Chondrocyte (in vitro differentiated cells): ENCODE results near the gene GLI3. TPM values are rescaled to one million over a fixed set of nuclear protein-coding genes. Genes with fewer than 3 reads are reported as not detected.
A peak's percentile ranks its signal among the peaks of the same experiment; 100 is the strongest.

Source experiments
- DNase-seq: peaks from one replicate; pipeline ENCODE4 v3.0.0; 2021; ENCODE audit warnings: mixed read lengths, low spot score
- H3K27ac Mint-ChIP-seq: one replicate; pipeline ENCODE4 v1.8.0; 2021; ENCODE audit warnings: mild to moderate bottlenecking, moderate library complexity, mixed read lengths; ENCODE audit not compliant: unreplicated experiment
- H3K27me3 Mint-ChIP-seq: 2 replicates; pipeline ENCODE4 v1.8.0; 2021; ENCODE audit warnings: low read depth, mixed read lengths
- H3K36me3 Mint-ChIP-seq: 2 replicates; pipeline ENCODE4 v1.8.0; 2021; ENCODE audit warnings: low read depth, mixed read lengths
- H3K4me1 Mint-ChIP-seq: 2 replicates; pipeline ENCODE4 v1.8.0; 2021; ENCODE audit warnings: low read depth, mild to moderate bottlenecking, mixed read lengths
- H3K4me3 Mint-ChIP-seq: one replicate; pipeline ENCODE4 v1.8.0; 2021; ENCODE audit warnings: mild to moderate bottlenecking, moderate library complexity, mixed read lengths; ENCODE audit not compliant: unreplicated experiment
- H3K9me3 Mint-ChIP-seq: 2 replicates; pipeline ENCODE4 v1.8.0; 2021; ENCODE audit warnings: low read depth, mixed read lengths
- CTCF ChIP-seq: fragments of 200-600 bp; sonication (generic); IDR thresholded peaks from 2 replicates; pipeline ENCODE4 v1.5.0; 2021; ENCODE audit warnings: antibody characterized with exemption, mild to moderate bottlenecking, moderate library complexity
- total RNA-seq: library from RNA; stranded (reverse); gene quantifications from 3 replicates; pipeline ENCODE4 v1.2.1, GENCODE V29; 2021

Gene GLI3
- total RNA-seq, 1 donor from 2014 or later = 11.7 TPM

DNA sequence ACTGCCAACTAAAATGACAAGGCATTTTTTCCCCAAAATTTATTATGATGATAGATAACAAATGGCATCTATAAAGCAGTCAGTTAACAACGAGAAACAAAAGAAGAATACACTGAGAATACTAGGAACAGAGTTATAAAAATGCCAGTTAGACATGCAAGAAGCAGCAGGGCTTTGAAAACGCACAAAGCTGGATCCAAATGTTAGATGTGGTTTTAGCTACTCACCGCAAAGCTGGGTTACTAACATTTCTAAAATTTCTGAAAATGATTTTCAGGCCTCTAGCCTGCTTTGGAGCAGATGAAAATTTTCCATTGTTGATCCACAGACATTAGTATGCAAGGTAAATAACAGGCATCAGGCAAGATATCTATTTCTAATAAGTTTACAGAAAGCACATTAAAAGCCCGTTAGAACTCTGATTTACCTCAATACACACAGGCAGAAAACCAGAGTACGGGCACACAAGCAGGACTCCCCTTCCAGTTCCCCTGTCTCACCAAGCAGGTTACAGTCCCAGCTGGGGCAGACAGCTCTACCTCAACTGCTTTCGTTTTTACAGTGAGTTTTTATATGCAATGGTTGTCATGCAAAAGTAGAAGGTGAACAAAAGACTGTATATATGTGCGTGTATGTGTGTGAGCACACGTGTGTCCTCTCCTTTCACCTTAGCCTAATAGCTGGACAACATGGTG lies 37.9 kb downstream of the GLI3 start:
- H3K27me3 Mint-ChIP-seq = no peaks in the 10 kb centered on the region
- H3K27ac Mint-ChIP-seq = peak overlapping the region; percentile 43
- H3K4me1 Mint-ChIP-seq = peaks cover 21% of the 10 kb centered on the region
- H3K4me3 Mint-ChIP-seq = no peak overlapping the region
- DNase-seq = no peak
- H3K9me3 Mint-ChIP-seq = peaks cover 3% of the 10 kb centered on the region
- H3K36me3 Mint-ChIP-seq = peaks cover 3% of the 10 kb centered on the region
- TF ChIP-seq CTCF = no peak

- Mint-ChIP-seq H3K4me3 (no peak overlapping the region), H3K36me3 (peaks cover 2% of the 10 kb centered on the region), H3K27me3 (no peaks in the 10 kb centered on the region), H3K27ac (no peak overlapping the region), H3K9me3 (no peaks in the 10 kb centered on the region), H3K4me1 (peaks cover 29% of the 10 kb centered on the region)
- TF ChIP-seq CTCF = no peak
- DNase-seq = no peak
These were observed 38.7 kb downstream of the GLI3 start for GRCh38 chr7:42198296-42198695.

- no peak overlapping the region for H3K27ac Mint-ChIP-seq
- TF ChIP-seq CTCF = no peak
- peaks cover 37% of the 10 kb centered on the region for H3K4me1 Mint-ChIP-seq
- no peaks in the 10 kb centered on the region for H3K36me3 Mint-ChIP-seq
- no peak for DNase-seq
- H3K27me3 Mint-ChIP-seq = no peaks in the 10 kb centered on the region
- H3K9me3 Mint-ChIP-seq = no peaks in the 10 kb centered on the region
- no peak overlapping the region for H3K4me3 Mint-ChIP-seq
These were observed 39.6 kb downstream of the GLI3 start for GRCh38 chr7:42197451-42197850.

- no peaks in the 10 kb centered on the region for H3K36me3 Mint-ChIP-seq
- peaks cover 51% of the 10 kb centered on the region for H3K4me1 Mint-ChIP-seq
- peak overlapping the region; percentile 62 for H3K4me3 Mint-ChIP-seq
- no peak for DNase-seq
- TF ChIP-seq CTCF = no peak
- no peaks in the 10 kb centered on the region for H3K9me3 Mint-ChIP-seq
- peak overlapping the region; percentile 73 for H3K27ac Mint-ChIP-seq
- no peaks in the 10 kb centered on the region for H3K27me3 Mint-ChIP-seq
These were observed 42.8 kb downstream of the GLI3 start for GRCh38 chr7:42194238-42194637.

DNA sequence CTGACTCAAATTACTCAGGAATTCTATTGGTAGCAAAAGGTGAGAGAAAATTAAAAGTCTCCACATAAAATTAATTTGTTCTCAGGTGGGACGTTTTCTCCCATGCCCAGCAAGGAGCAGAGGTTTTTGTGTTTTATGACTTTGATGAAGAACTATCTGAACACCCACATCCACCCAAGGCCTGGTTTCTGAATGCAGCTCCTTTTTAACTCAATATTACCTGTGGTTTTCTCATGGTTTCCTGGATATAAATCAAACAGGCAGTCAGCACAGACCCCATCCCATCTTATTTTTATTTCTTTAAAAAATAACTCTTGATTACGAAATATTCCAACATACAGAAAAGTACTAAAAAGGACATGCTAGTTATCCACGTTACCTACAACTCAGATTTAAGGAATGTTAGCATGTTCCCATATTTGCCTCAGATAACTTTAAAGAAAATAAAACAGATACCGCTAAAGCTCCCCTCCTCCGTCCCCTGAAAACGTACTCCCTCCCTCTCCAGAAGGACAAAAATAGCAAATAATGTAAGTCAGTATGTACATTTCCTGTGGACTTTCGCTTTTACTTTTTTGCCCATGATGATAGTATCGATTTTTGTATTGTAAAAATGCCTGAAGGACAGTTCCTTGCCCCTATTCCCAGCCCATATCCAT lies 43.4 kb downstream of the GLI3 start:
- DNase-seq = no peak
- Mint-ChIP-seq H3K27ac (peak overlapping the region; percentile 73), H3K27me3 (no peaks in the 10 kb centered on the region), H3K4me3 (peak overlapping the region; percentile 62), H3K36me3 (no peaks in the 10 kb centered on the region), H3K4me1 (peaks cover 48% of the 10 kb centered on the region), H3K9me3 (no peaks in the 10 kb centered on the region)
- no peak for TF ChIP-seq CTCF
